GM23338 (cell line): Measurements from ENCODE around the gene FBXL17. TPM values are rescaled to one million over a fixed set of nuclear protein-coding genes. Genes with fewer than 3 reads are reported as not detected.

Experiments
- ATAC-seq: fragments of 200-7000 bp; cut with Tn5 transposase; 3 replicates; pipeline ENCODE4 v1.9.1; 2020
- DNase-seq: peaks from one replicate; pipeline ENCODE4 v3.0.0-alpha.2; 2015; ENCODE audit warnings: low spot score
- H2AFZ ChIP-seq: fragments of 200-600 bp; sonication (generic); 2 replicates; pipeline ENCODE4 v1.8.0; 2016; ENCODE audit warnings: antibody characterized with exemption, mild to moderate bottlenecking, moderate library complexity
- H3F3A ChIP-seq: fragments of 200-600 bp; sonication (generic); replicated peaks from 2 replicates; pipeline ENCODE4 v1.8.0; 2017; ENCODE audit warnings: antibody characterized with exemption, mixed run types, low read depth
- H3K27ac ChIP-seq: fragments of 200-600 bp; sonication (generic); 2 replicates; pipeline ENCODE4 v1.6.1; 2016; ENCODE audit warnings: low read depth
- H3K27me3 ChIP-seq: fragments of 200-600 bp; sonication (generic); 2 replicates; pipeline ENCODE4 v1.8.0; 2016; ENCODE audit warnings: mild to moderate bottlenecking, mixed run types, moderate library complexity; ENCODE audit not compliant: insufficient read depth
- H3K36me3 ChIP-seq: fragments of 200-600 bp; sonication (generic); 2 replicates; pipeline ENCODE4 v1.8.0; 2016; ENCODE audit warnings: mild to moderate bottlenecking; ENCODE audit not compliant: insufficient read depth
- H3K4me1 ChIP-seq: fragments of 200-600 bp; sonication (generic); 2 replicates; pipeline ENCODE4 v1.8.0; 2016; ENCODE audit warnings: mild to moderate bottlenecking, moderate library complexity; ENCODE audit not compliant: insufficient read depth
- H3K4me2 ChIP-seq: fragments of 200-600 bp; sonication (generic); 2 replicates; pipeline ENCODE4 v1.7.1; 2017; ENCODE audit warnings: mixed run types
- H3K4me3 ChIP-seq: fragments of 200-600 bp; sonication (generic); 2 replicates; pipeline ENCODE4 v1.6.1; 2016; ENCODE audit warnings: mixed run types
- H3K79me2 ChIP-seq: fragments of 200-600 bp; sonication (generic); replicated peaks from 2 replicates; pipeline ENCODE4 v1.8.0; 2017; ENCODE audit warnings: mild to moderate bottlenecking; ENCODE audit not compliant: insufficient read depth
- H3K9me2 ChIP-seq: fragments of 200-600 bp; sonication (generic); 2 replicates; pipeline ENCODE4 v1.8.0; 2017; ENCODE audit not compliant: insufficient read depth
- H4K20me1 ChIP-seq: fragments of 200-600 bp; sonication (generic); replicated peaks from 2 replicates; pipeline ENCODE4 v1.8.0; 2017; ENCODE audit warnings: mild to moderate bottlenecking; ENCODE audit not compliant: insufficient read depth
- H3K27ac Mint-ChIP-seq: 2 replicates; pipeline ENCODE4 v1.8.0; 2020; ENCODE audit warnings: inconsistent platforms, mild to moderate bottlenecking, moderate library complexity, mixed read lengths
- H3K27me3 Mint-ChIP-seq: 3 replicates; pipeline ENCODE4 v1.8.0; 2022; ENCODE audit warnings: low read depth, mild to moderate bottlenecking, moderate library complexity, mixed read lengths, inconsistent platforms; ENCODE audit not compliant: insufficient read depth, poor library complexity
- H3K36me3 Mint-ChIP-seq: 3 replicates; pipeline ENCODE4 v1.8.0; 2021; ENCODE audit warnings: low read depth, mild to moderate bottlenecking, inconsistent platforms, moderate library complexity, mixed read lengths
- H3K4me1 Mint-ChIP-seq: 3 replicates; pipeline ENCODE4 v1.8.0; 2020; ENCODE audit warnings: mild to moderate bottlenecking, inconsistent platforms, mixed read lengths
- H3K4me3 Mint-ChIP-seq: 3 replicates; pipeline ENCODE4 v1.8.0; 2021; ENCODE audit warnings: moderate library complexity, mild to moderate bottlenecking, inconsistent platforms, mixed read lengths
- H3K9me3 Mint-ChIP-seq: 3 replicates; pipeline ENCODE4 v1.8.0; 2020; ENCODE audit warnings: moderate library complexity, mild to moderate bottlenecking, inconsistent platforms, mixed read lengths
- EZH2 ChIP-seq: fragments of 200-600 bp; sonication (generic); IDR thresholded peaks from one replicate; pipeline ENCODE4 v1.8.0; 2017; ENCODE audit warnings: antibody characterized with exemption, mild to moderate bottlenecking, low read depth; ENCODE audit not compliant: unreplicated experiment
- POLR2AphosphoS5 ChIP-seq: IDR thresholded peaks from 2 replicates; pipeline ENCODE4 v1.6.1; 2016; ENCODE audit warnings: antibody characterized with exemption, low read depth
- ZNF331 ChIP-seq: fragments of 250-450 bp; sonication (Bioruptor Pico); IDR thresholded peaks from 2 replicates; pipeline ENCODE4 v1.5.0; 2020; ENCODE audit warnings: low read depth, mild to moderate bottlenecking, moderate library complexity
- polyA plus RNA-seq: library from polyadenylated mRNA; unstranded; fragments of >200 nt; fragmentation: Nextera tagmentation; extraction: Ambion mirVana; gene quantifications from 2 replicates; pipeline ENCODE4 v1.2.1, GENCODE V29; 2016
- total RNA-seq: library from RNA; depleted of rRNA; stranded (reverse); fragments of >200 nt; shearing (Covaris generic); gene quantifications from 2 replicates; pipeline ENCODE4 v1.2.3, GENCODE V29; 2014
- TF ChIP-seq, protein P1 (sequence below): fragments of 250-450 bp; sonication (Bioruptor Pico); IDR thresholded peaks from 2 replicates; pipeline ENCODE4 v1.5.0; 2020; ENCODE audit warnings: mild to moderate bottlenecking, moderate library complexity
- TF ChIP-seq, protein P2 (sequence below), 2 experiments: fragments of 200-600 bp in 1 of 2; sonication (generic) in 1 of 2; conservative IDR thresholded peaks; 2 replicates each; pipeline versions ENCODE4 v1.5.1 to v1.6.1; 2016 to 2017; ENCODE audit warnings: antibody characterized with exemption in 2 of 2, low read depth in 2 of 2, mild to moderate bottlenecking in 2 of 2, moderate library complexity in 1 of 2

The FBXL17 gene
- total and polyA plus RNA-seq, 2 experiments from 2014 or later: 2.0 to 2.7 TPM

DNA sequence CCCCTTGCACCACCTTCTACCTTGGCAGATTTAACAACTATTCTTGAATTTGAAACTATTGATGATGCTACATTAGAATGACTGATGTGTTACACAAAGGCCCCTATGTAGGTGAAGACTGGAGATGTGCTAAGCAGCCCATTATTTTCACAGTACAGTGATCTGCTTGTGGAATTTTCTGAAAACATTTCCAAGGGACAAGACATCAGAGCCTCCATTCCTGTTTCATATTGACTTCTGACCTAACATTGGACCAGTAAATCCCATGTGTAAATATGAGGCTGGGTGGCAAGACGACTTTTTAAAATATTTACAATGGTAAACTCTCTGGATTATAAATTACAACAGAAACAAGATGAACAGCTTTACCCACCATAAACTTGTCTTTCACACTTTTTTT lies 445.4 kb downstream of the FBXL17 start:
- Histone ChIP-seq H3K4me2 (no peak overlapping the region), H3K27ac (0 out of 2 replicates have a peak overlapping the region, but pooled peaks have one; percentile 1), H3K9me2 (no peaks in the 10 kb centered on the region), H3K36me3 (no peaks in the 10 kb centered on the region), H3K4me3 (no peak overlapping the region), H3K4me1 (peaks cover 48% of the 10 kb centered on the region), H3K79me2 (no peaks in the 10 kb centered on the region), H2AFZ (no peak overlapping the region), H4K20me1 (no peaks in the 10 kb centered on the region), H3F3A (no peaks in the 10 kb centered on the region), H3K27me3 (no peaks in the 10 kb centered on the region)
- Mint-ChIP-seq H3K4me3 (no peak overlapping the region), H3K4me1 (peaks cover 41% of the 10 kb centered on the region), H3K9me3 (no peaks in the 10 kb centered on the region), H3K27ac (peak overlapping the region; percentile 19; the same call in 1 of the 2 replicates), H3K36me3 (no peaks in the 10 kb centered on the region), H3K27me3 (peaks cover 2% of the 10 kb centered on the region)
- ATAC-seq: no peak; the same call in 2 of the 3 replicates
- TF ChIP-seq POLR2AphosphoS5: no peak
- TF ChIP-seq, protein P1, sequence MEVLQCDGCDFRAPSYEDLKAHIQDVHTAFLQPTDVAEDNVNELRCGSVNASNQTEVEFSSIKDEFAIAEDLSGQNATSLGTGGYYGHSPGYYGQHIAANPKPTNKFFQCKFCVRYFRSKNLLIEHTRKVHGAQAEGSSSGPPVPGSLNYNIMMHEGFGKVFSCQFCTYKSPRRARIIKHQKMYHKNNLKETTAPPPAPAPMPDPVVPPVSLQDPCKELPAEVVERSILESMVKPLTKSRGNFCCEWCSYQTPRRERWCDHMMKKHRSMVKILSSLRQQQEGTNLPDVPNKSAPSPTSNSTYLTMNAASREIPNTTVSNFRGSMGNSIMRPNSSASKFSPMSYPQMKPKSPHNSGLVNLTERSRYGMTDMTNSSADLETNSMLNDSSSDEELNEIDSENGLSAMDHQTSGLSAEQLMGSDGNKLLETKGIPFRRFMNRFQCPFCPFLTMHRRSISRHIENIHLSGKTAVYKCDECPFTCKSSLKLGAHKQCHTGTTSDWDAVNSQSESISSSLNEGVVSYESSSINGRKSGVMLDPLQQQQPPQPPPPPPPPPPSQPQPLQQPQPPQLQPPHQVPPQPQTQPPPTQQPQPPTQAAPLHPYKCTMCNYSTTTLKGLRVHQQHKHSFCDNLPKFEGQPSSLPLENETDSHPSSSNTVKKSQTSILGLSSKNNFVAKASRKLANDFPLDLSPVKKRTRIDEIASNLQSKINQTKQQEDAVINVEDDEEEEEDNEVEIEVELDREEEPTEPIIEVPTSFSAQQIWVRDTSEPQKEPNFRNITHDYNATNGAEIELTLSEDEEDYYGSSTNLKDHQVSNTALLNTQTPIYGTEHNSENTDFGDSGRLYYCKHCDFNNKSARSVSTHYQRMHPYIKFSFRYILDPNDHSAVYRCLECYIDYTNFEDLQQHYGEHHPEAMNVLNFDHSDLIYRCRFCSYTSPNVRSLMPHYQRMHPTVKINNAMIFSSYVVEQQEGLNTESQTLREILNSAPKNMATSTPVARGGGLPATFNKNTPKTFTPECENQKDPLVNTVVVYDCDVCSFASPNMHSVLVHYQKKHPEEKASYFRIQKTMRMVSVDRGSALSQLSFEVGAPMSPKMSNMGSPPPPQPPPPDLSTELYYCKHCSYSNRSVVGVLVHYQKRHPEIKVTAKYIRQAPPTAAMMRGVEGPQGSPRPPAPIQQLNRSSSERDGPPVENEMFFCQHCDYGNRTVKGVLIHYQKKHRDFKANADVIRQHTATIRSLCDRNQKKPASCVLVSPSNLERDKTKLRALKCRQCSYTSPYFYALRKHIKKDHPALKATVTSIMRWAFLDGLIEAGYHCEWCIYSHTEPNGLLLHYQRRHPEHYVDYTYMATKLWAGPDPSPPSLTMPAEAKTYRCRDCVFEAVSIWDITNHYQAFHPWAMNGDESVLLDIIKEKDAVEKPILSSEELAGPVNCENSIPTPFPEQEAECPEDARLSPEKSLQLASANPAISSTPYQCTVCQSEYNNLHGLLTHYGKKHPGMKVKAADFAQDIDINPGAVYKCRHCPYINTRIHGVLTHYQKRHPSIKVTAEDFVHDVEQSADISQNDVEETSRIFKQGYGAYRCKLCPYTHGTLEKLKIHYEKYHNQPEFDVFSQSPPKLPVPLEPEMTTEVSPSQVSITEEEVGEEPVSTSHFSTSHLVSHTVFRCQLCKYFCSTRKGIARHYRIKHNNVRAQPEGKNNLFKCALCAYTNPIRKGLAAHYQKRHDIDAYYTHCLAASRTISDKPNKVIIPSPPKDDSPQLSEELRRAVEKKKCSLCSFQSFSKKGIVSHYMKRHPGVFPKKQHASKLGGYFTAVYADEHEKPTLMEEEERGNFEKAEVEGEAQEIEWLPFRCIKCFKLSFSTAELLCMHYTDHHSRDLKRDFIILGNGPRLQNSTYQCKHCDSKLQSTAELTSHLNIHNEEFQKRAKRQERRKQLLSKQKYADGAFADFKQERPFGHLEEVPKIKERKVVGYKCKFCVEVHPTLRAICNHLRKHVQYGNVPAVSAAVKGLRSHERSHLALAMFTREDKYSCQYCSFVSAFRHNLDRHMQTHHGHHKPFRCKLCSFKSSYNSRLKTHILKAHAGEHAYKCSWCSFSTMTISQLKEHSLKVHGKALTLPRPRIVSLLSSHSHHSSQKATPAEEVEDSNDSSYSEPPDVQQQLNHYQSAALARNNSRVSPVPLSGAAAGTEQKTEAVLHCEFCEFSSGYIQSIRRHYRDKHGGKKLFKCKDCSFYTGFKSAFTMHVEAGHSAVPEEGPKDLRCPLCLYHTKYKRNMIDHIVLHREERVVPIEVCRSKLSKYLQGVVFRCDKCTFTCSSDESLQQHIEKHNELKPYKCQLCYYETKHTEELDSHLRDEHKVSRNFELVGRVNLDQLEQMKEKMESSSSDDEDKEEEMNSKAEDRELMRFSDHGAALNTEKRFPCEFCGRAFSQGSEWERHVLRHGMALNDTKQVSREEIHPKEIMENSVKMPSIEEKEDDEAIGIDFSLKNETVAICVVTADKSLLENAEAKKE: no peak
- no peak for TF ChIP-seq ZNF331 (CRISPR knock-in tag)
- TF ChIP-seq, protein P2, sequence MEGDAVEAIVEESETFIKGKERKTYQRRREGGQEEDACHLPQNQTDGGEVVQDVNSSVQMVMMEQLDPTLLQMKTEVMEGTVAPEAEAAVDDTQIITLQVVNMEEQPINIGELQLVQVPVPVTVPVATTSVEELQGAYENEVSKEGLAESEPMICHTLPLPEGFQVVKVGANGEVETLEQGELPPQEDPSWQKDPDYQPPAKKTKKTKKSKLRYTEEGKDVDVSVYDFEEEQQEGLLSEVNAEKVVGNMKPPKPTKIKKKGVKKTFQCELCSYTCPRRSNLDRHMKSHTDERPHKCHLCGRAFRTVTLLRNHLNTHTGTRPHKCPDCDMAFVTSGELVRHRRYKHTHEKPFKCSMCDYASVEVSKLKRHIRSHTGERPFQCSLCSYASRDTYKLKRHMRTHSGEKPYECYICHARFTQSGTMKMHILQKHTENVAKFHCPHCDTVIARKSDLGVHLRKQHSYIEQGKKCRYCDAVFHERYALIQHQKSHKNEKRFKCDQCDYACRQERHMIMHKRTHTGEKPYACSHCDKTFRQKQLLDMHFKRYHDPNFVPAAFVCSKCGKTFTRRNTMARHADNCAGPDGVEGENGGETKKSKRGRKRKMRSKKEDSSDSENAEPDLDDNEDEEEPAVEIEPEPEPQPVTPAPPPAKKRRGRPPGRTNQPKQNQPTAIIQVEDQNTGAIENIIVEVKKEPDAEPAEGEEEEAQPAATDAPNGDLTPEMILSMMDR (conservative IDR thresholded peaks at IDR 0.05; ENCODE audit: low read depth in 2 of 2): no peak
- TF ChIP-seq EZH2: no peak
- no peak for DNase-seq
